Peyer's patch (tissue), 4 donors: Measurements from ENCODE around the gene CFAP97. TPM values are rescaled to one million over a fixed set of nuclear protein-coding genes. Genes with fewer than 3 reads are reported as not detected.

Source experiments
- DNase-seq, 3 donors: peaks; one replicate each; pipeline ENCODE4 v3.0.0-alpha.2; 2017 to 2019
- H3K27ac ChIP-seq, 4 donors: fragments of 200-600 bp; sonication (generic); one replicate each; pipeline ENCODE4 v1.5.1; 2016 to 2019
- H3K27me3 ChIP-seq, 2 donors: fragments of 200-600 bp; sonication (generic); one replicate each; pipeline ENCODE4 v1.5.1; 2019
- H3K36me3 ChIP-seq, 3 donors: fragments of 200-600 bp; sonication (generic); one replicate each; pipeline ENCODE4 v1.5.1; 2016 to 2019
- H3K4me1 ChIP-seq, 4 donors: fragments of 200-600 bp; sonication (generic); one replicate each; pipeline ENCODE4 v1.5.1; 2016 to 2019
- H3K4me3 ChIP-seq, 4 donors: fragments of 200-600 bp; sonication (generic); 1 replicate in 3 of 4; 2 replicates in 1 of 4; pipeline ENCODE4 v1.5.1; 2016 to 2019; ENCODE audit warnings: mild to moderate bottlenecking in 1 of 4
- H3K9me3 ChIP-seq, 4 donors: fragments of 200-600 bp; sonication (generic); one replicate each; pipeline ENCODE4 v1.5.1; 2016 to 2019; ENCODE audit warnings: mild to moderate bottlenecking in 1 of 4
- POLR2A ChIP-seq, 2 donors: fragments of 450-650 bp; IDR thresholded peaks; one replicate each; pipeline ENCODE4 v1.5.1; 2017; ENCODE audit warnings: antibody characterized with exemption in 2 of 2, mild to moderate bottlenecking in 2 of 2, moderate library complexity in 2 of 2
- total RNA-seq, 4 donors: library from RNA; depleted of rRNA; stranded (reverse); fragments of >200 nt; gene quantifications; one replicate each; pipeline ENCODE4 v1.1.0, GENCODE V29; 2016
- TF ChIP-seq, protein P1 (sequence below), 6 experiments: fragments of 450-650 bp in 4 of 6; fragments of 200-600 bp in 2 of 6; sonication (generic) in 1 of 6; IDR thresholded peaks; one replicate each; pipeline ENCODE4 v1.5.1; 2017 to 2019; ENCODE audit warnings: antibody characterized with exemption in 6 of 6, mild to moderate bottlenecking in 3 of 6, moderate library complexity in 1 of 6

CFAP97 gene
- total RNA-seq, 4 donors from 2014 or later = 10.9 to 32.2 (median 12.7) TPM

DNA sequence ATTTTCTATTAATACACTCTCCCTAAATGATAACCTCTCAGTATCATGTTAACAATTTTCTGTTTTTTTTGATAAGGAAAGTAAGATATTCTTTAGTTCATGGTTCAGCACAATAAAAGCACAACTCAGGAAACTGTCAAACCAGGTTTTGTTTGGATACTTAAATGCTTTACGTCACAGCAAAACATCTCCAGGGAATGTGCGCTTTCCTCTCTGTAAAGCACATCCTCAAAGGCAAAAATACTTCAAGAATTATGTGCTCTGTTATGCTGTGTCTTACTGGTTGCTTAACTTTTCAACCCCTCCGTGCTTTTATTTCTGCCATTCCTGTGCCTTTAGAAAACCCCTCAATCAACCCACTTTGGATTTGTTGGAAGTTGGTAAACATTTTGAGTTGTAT is 33.4 kb upstream of the CFAP97 start:
- Histone ChIP-seq H3K27ac (no peak overlapping the region), H3K27me3 (no peaks in the 10 kb centered on the region), H3K36me3 (no peaks in the 10 kb centered on the region), H3K4me1 (peaks cover 0 to 23% (median 2%) of the 10 kb centered on the region in 4 donors), H3K4me3 (no peak overlapping the region), H3K9me3 (no peaks in the 10 kb centered on the region)
- no peak for DNase-seq
- TF ChIP-seq POLR2A (IDR thresholded peaks at IDR 0.05) = no peak
- TF ChIP-seq, protein P1, sequence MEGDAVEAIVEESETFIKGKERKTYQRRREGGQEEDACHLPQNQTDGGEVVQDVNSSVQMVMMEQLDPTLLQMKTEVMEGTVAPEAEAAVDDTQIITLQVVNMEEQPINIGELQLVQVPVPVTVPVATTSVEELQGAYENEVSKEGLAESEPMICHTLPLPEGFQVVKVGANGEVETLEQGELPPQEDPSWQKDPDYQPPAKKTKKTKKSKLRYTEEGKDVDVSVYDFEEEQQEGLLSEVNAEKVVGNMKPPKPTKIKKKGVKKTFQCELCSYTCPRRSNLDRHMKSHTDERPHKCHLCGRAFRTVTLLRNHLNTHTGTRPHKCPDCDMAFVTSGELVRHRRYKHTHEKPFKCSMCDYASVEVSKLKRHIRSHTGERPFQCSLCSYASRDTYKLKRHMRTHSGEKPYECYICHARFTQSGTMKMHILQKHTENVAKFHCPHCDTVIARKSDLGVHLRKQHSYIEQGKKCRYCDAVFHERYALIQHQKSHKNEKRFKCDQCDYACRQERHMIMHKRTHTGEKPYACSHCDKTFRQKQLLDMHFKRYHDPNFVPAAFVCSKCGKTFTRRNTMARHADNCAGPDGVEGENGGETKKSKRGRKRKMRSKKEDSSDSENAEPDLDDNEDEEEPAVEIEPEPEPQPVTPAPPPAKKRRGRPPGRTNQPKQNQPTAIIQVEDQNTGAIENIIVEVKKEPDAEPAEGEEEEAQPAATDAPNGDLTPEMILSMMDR (IDR thresholded peaks at IDR 0.05) = no peak

DNA sequence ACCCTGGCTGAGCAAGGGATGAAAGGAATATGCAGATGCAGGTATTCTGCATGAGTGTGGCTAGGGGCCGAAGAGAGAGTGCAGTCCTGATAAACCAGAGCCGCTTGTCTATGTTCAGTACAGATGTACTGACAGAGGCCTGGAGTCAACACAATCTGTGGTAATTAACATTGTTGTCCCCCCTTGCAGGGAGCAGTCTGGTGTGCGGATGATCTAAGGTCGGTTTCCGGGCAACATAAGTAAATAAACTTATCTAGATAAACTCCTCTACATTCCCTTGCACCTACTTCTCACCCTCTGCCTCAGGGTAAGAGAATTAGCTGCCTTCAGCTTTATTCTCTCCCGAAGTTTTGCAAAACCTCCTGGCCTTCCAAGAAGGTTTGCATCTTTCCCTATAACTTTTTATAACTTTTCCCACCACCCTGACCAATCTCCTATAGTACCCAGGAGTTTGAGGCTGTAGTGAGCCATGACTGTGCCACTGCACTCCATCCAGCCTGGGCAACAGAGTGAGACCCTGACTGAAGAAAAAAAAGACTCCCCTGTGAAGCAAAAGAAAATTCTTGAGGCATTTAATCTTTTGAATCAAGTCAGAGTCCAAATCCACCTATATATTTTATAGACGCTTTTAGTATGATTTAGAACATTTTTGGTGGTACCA is 32.2 kb upstream of the CFAP97 start:
- Histone ChIP-seq H3K4me1 (peaks cover 0 to 29% (median 2%) of the 10 kb centered on the region in 4 donors), H3K9me3 (no peaks in the 10 kb centered on the region), H3K36me3 (no peaks in the 10 kb centered on the region), H3K27ac (peak overlapping the region in 1 of 4 donors; percentile 7), H3K4me3 (no peak overlapping the region), H3K27me3 (no peaks in the 10 kb centered on the region)
- DNase-seq = peak in 1 of 3 donors; percentile 62
- TF ChIP-seq, protein P1 (IDR thresholded peaks at IDR 0.05) = no peak
- TF ChIP-seq POLR2A (IDR thresholded peaks at IDR 0.05) = no peak

DNA sequence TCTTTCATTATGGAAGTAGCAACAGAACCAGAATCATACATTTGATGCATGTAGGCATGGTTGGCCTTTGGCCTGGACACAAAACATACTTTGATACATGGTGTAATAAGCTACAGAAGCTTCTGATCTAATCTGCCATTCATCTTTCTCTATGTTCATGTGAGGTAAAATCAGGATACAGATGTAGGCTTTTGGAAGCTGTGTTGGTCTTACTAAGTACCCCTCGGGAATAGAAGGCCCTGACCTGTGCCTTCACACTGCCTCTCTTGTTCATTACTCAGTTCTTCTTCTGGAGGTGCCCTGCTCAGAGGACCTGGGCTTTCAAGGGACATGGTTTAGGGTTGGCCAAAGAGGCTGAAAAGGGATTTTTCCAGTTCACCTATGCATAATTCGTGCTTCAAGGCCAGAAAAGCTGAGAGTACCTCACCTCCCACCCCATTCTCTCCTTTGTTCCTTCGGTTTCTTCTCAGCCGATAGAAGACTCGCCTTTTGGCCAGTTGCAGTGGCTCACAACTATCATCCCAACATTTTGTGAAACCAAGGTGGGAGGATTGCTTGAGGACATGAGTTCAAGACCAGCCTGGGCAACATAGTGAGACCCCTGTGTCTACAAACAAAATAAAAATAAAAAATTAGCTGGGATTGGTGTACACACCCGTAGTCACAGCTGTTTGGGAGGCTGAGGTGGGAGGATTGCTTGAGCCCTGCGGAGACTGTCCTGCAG is 31.5 kb upstream of the CFAP97 start:
- peaks cover 0 to 29% (median 2%) of the 10 kb centered on the region in 4 donors for H3K4me1 ChIP-seq
- no peak overlapping the region for H3K4me3 ChIP-seq
- peak overlapping the region in 1 of 4 donors; percentile 7 for H3K27ac ChIP-seq
- no peak for TF ChIP-seq POLR2A (IDR thresholded peaks at IDR 0.05)
- TF ChIP-seq, protein P1 (IDR thresholded peaks at IDR 0.05) = no peak
- H3K9me3 ChIP-seq = no peaks in the 10 kb centered on the region
- DNase-seq = no peak
- no peaks in the 10 kb centered on the region for H3K36me3 ChIP-seq
- H3K27me3 ChIP-seq = no peaks in the 10 kb centered on the region

DNA sequence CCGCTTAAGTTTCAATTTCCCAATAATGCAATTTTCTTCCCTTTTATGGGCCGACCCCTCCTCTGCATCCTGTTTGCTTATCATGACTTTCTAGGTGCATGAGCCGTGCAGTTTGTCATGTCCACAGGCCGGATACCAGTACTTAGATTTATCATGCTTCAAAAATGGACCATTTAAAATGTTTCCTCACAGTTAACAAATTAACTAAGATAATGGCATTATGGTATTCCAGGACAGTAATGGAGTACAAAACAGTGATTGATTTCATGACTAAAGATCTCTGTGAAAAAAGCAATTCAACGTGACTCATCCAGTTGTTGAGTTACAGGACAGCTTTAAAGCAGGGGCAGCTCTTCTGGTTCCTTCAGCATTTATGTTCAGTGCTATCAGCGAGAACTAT is 28.6 kb upstream of the CFAP97 start:
- no peaks in the 10 kb centered on the region for H3K9me3 ChIP-seq
- H3K4me3 ChIP-seq = no peak overlapping the region
- no peak for DNase-seq
- H3K36me3 ChIP-seq = no peaks in the 10 kb centered on the region
- TF ChIP-seq, protein P1 (IDR thresholded peaks at IDR 0.05) = no peak
- no peak for TF ChIP-seq POLR2A (IDR thresholded peaks at IDR 0.05)
- H3K27ac ChIP-seq = peak overlapping the region in 1 of 4 donors; percentile 14
- peaks cover 0 to 36% (median 2%) of the 10 kb centered on the region in 4 donors for H3K4me1 ChIP-seq
- H3K27me3 ChIP-seq = no peaks in the 10 kb centered on the region

DNA sequence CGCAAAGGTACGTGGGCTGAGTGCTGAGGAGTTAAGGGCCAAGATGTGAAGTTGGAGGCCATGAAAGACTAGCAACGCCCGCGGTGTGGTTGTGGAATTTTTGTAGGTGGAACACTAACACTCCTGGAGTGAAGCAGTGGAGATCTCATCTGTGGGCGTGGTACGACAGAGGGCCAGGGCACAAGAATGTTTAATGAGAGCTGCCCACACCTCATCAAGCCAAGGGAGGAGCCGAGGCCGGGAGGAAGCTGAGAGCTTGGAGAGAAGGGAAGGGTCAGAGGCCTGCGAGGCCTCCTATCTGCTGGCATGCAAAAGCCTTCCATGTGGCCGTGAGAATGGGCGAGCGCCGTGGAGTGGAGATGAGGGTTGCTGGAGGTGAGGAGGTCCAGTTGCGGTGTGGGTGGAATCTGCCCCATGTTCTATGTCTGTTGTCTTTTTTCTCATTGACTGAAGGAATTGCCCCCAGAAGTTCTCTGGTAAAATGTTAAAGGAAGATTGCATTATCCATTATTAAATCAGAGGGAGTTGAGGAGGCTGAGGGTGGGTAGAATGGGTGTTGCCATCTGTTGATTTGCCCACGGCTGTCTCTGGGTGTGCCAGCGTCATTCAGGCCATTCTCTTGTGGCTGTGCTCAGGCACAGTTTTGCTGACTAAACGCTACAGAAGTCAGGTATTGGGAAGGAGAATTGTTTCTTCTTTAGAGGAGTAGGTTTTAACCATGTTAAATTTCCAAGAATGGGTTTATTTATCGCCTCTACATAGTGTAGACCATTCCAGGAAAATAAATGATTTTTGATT is 25.4 kb upstream of the CFAP97 start:
- no peaks in the 10 kb centered on the region for H3K36me3 ChIP-seq
- TF ChIP-seq, protein P1 (IDR thresholded peaks at IDR 0.05) = no peak
- TF ChIP-seq POLR2A (IDR thresholded peaks at IDR 0.05) = no peak
- H3K4me3 ChIP-seq = no peak overlapping the region
- H3K27ac ChIP-seq = no peak overlapping the region
- no peak for DNase-seq
- H3K27me3 ChIP-seq = no peaks in the 10 kb centered on the region
- no peaks in the 10 kb centered on the region for H3K9me3 ChIP-seq
- H3K4me1 ChIP-seq = peaks cover 0 to 28% (median 0%) of the 10 kb centered on the region in 4 donors
